GM23338 (cell line): ENCODE measurements around the gene ABCF3. TPM values are rescaled to one million over a fixed set of nuclear protein-coding genes. Genes with fewer than 3 reads are reported as not detected.

Source experiments
- ATAC-seq: fragments of 200-7000 bp; cut with Tn5 transposase; 3 replicates; pipeline ENCODE4 v1.9.1; 2020
- DNase-seq: peaks from one replicate; pipeline ENCODE4 v3.0.0-alpha.2; 2015; ENCODE audit warnings: low spot score
- H2AFZ ChIP-seq: fragments of 200-600 bp; sonication (generic); 2 replicates; pipeline ENCODE4 v1.8.0; 2016; ENCODE audit warnings: antibody characterized with exemption, mild to moderate bottlenecking, moderate library complexity
- H3F3A ChIP-seq: fragments of 200-600 bp; sonication (generic); replicated peaks from 2 replicates; pipeline ENCODE4 v1.8.0; 2017; ENCODE audit warnings: antibody characterized with exemption, mixed run types, low read depth
- H3K27ac ChIP-seq: fragments of 200-600 bp; sonication (generic); 2 replicates; pipeline ENCODE4 v1.6.1; 2016; ENCODE audit warnings: low read depth
- H3K27me3 ChIP-seq: fragments of 200-600 bp; sonication (generic); 2 replicates; pipeline ENCODE4 v1.8.0; 2016; ENCODE audit warnings: mild to moderate bottlenecking, mixed run types, moderate library complexity; ENCODE audit not compliant: insufficient read depth
- H3K36me3 ChIP-seq: fragments of 200-600 bp; sonication (generic); 2 replicates; pipeline ENCODE4 v1.8.0; 2016; ENCODE audit warnings: mild to moderate bottlenecking; ENCODE audit not compliant: insufficient read depth
- H3K4me1 ChIP-seq: fragments of 200-600 bp; sonication (generic); 2 replicates; pipeline ENCODE4 v1.8.0; 2016; ENCODE audit warnings: mild to moderate bottlenecking, moderate library complexity; ENCODE audit not compliant: insufficient read depth
- H3K4me2 ChIP-seq: fragments of 200-600 bp; sonication (generic); 2 replicates; pipeline ENCODE4 v1.7.1; 2017; ENCODE audit warnings: mixed run types
- H3K4me3 ChIP-seq: fragments of 200-600 bp; sonication (generic); 2 replicates; pipeline ENCODE4 v1.6.1; 2016; ENCODE audit warnings: mixed run types
- H3K79me2 ChIP-seq: fragments of 200-600 bp; sonication (generic); replicated peaks from 2 replicates; pipeline ENCODE4 v1.8.0; 2017; ENCODE audit warnings: mild to moderate bottlenecking; ENCODE audit not compliant: insufficient read depth
- H3K9me2 ChIP-seq: fragments of 200-600 bp; sonication (generic); 2 replicates; pipeline ENCODE4 v1.8.0; 2017; ENCODE audit not compliant: insufficient read depth
- H4K20me1 ChIP-seq: fragments of 200-600 bp; sonication (generic); replicated peaks from 2 replicates; pipeline ENCODE4 v1.8.0; 2017; ENCODE audit warnings: mild to moderate bottlenecking; ENCODE audit not compliant: insufficient read depth
- H3K27ac Mint-ChIP-seq: 2 replicates; pipeline ENCODE4 v1.8.0; 2020; ENCODE audit warnings: inconsistent platforms, mild to moderate bottlenecking, moderate library complexity, mixed read lengths
- H3K27me3 Mint-ChIP-seq: 3 replicates; pipeline ENCODE4 v1.8.0; 2022; ENCODE audit warnings: low read depth, mild to moderate bottlenecking, moderate library complexity, mixed read lengths, inconsistent platforms; ENCODE audit not compliant: insufficient read depth, poor library complexity
- H3K36me3 Mint-ChIP-seq: 3 replicates; pipeline ENCODE4 v1.8.0; 2021; ENCODE audit warnings: low read depth, mild to moderate bottlenecking, inconsistent platforms, moderate library complexity, mixed read lengths
- H3K4me1 Mint-ChIP-seq: 3 replicates; pipeline ENCODE4 v1.8.0; 2020; ENCODE audit warnings: mild to moderate bottlenecking, inconsistent platforms, mixed read lengths
- H3K4me3 Mint-ChIP-seq: 3 replicates; pipeline ENCODE4 v1.8.0; 2021; ENCODE audit warnings: moderate library complexity, mild to moderate bottlenecking, inconsistent platforms, mixed read lengths
- H3K9me3 Mint-ChIP-seq: 3 replicates; pipeline ENCODE4 v1.8.0; 2020; ENCODE audit warnings: moderate library complexity, mild to moderate bottlenecking, inconsistent platforms, mixed read lengths
- CREB1 ChIP-seq: fragments of 250-450 bp; sonication (Bioruptor Pico); IDR thresholded peaks from 2 replicates; pipeline ENCODE4 v1.5.0; 2020; ENCODE audit warnings: low read depth, mild to moderate bottlenecking, moderate library complexity
- CTCF ChIP-seq, 2 experiments: fragments of 200-600 bp in 1 of 2; sonication (generic) in 1 of 2; conservative IDR thresholded peaks; 2 replicates each; pipeline versions ENCODE4 v1.5.1 to v1.6.1; 2016 to 2017; ENCODE audit warnings: antibody characterized with exemption in 2 of 2, low read depth in 2 of 2, mild to moderate bottlenecking in 2 of 2, moderate library complexity in 1 of 2
- EZH2 ChIP-seq: fragments of 200-600 bp; sonication (generic); IDR thresholded peaks from one replicate; pipeline ENCODE4 v1.8.0; 2017; ENCODE audit warnings: antibody characterized with exemption, mild to moderate bottlenecking, low read depth; ENCODE audit not compliant: unreplicated experiment
- EZH2phosphoT487 ChIP-seq: fragments of 200-600 bp; sonication (generic); IDR thresholded peaks from one replicate; pipeline ENCODE4 v1.8.1; 2018; ENCODE audit warnings: antibody characterized with exemption; ENCODE audit not compliant: unreplicated experiment
- JUNB ChIP-seq: IDR thresholded peaks from one replicate; pipeline ENCODE4 v1.6.1; 2016; ENCODE audit warnings: antibody characterized with exemption; ENCODE audit not compliant: unreplicated experiment
- NANOG ChIP-seq: IDR thresholded peaks from 2 replicates; pipeline ENCODE4 v1.6.1; 2016; ENCODE audit warnings: antibody characterized with exemption, borderline replicate concordance
- POLR2AphosphoS5 ChIP-seq: IDR thresholded peaks from 2 replicates; pipeline ENCODE4 v1.6.1; 2016; ENCODE audit warnings: antibody characterized with exemption, low read depth
- REST ChIP-seq: IDR thresholded peaks from one replicate; pipeline ENCODE4 v1.6.1; 2018; ENCODE audit warnings: antibody characterized with exemption; ENCODE audit not compliant: unreplicated experiment
- STAT1 ChIP-seq: IDR thresholded peaks from one replicate; pipeline ENCODE4 v1.6.1; 2016; ENCODE audit warnings: antibody characterized with exemption; ENCODE audit not compliant: unreplicated experiment
- ZNF331 ChIP-seq: fragments of 250-450 bp; sonication (Bioruptor Pico); IDR thresholded peaks from 2 replicates; pipeline ENCODE4 v1.5.0; 2020; ENCODE audit warnings: low read depth, mild to moderate bottlenecking, moderate library complexity
- ZNF462 ChIP-seq: fragments of 250-450 bp; sonication (Bioruptor Pico); IDR thresholded peaks from 2 replicates; pipeline ENCODE4 v1.5.0; 2020; ENCODE audit warnings: mild to moderate bottlenecking, moderate library complexity
- polyA plus RNA-seq: library from polyadenylated mRNA; unstranded; fragments of >200 nt; fragmentation: Nextera tagmentation; extraction: Ambion mirVana; gene quantifications from 2 replicates; pipeline ENCODE4 v1.2.1, GENCODE V29; 2016
- total RNA-seq: library from RNA; depleted of rRNA; stranded (reverse); fragments of >200 nt; shearing (Covaris generic); gene quantifications from 2 replicates; pipeline ENCODE4 v1.2.3, GENCODE V29; 2014
- TF ChIP-seq, protein P1 (sequence below): IDR thresholded peaks from 2 replicates; pipeline ENCODE4 v1.6.1; 2016; ENCODE audit warnings: antibody characterized with exemption

Gene ABCF3
- total and polyA plus RNA-seq, 2 experiments from 2014 or later: 33.4 to 48.9 TPM

GRCh38 chr3:184148076-184148475 is 37.9 kb upstream of the ABCF3 start:
- Histone ChIP-seq H3K9me2 (no peaks in the 10 kb centered on the region), H3K4me2 (no peak overlapping the region), H3K4me1 (no peaks in the 10 kb centered on the region), H2AFZ (no peak overlapping the region), H3F3A (no peaks in the 10 kb centered on the region), H4K20me1 (no peaks in the 10 kb centered on the region), H3K27ac (no peak overlapping the region), H3K27me3 (no peaks in the 10 kb centered on the region), H3K4me3 (no peak overlapping the region), H3K79me2 (no peaks in the 10 kb centered on the region), H3K36me3 (peaks cover 5% of the 10 kb centered on the region; the same call in 1 of the 2 replicates)
- Mint-ChIP-seq H3K36me3 (peaks cover 22% of the 10 kb centered on the region), H3K27ac (no peak overlapping the region), H3K9me3 (no peaks in the 10 kb centered on the region), H3K4me3 (no peak overlapping the region), H3K27me3 (peaks cover 4% of the 10 kb centered on the region), H3K4me1 (peaks cover 2% of the 10 kb centered on the region; the same call in 1 of the 3 replicates)
- DNase-seq (no peak), ATAC-seq (no peak)
- TF ChIP-seq EZH2: no peak
- no peak for TF ChIP-seq ZNF331 (CRISPR knock-in tag)
- TF ChIP-seq JUNB: no peak
- TF ChIP-seq NANOG: no peak
- TF ChIP-seq CREB1: no peak
- no peak for TF ChIP-seq POLR2AphosphoS5
- TF ChIP-seq EZH2phosphoT487: no peak
- TF ChIP-seq, protein P1, sequence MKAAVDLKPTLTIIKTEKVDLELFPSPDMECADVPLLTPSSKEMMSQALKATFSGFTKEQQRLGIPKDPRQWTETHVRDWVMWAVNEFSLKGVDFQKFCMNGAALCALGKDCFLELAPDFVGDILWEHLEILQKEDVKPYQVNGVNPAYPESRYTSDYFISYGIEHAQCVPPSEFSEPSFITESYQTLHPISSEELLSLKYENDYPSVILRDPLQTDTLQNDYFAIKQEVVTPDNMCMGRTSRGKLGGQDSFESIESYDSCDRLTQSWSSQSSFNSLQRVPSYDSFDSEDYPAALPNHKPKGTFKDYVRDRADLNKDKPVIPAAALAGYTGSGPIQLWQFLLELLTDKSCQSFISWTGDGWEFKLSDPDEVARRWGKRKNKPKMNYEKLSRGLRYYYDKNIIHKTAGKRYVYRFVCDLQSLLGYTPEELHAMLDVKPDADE: no peak
- TF ChIP-seq REST: no peak
- no peak for TF ChIP-seq STAT1
- TF ChIP-seq CTCF (conservative IDR thresholded peaks at IDR 0.05; ENCODE audit: low read depth in 2 of 2): no peak
- no peak for TF ChIP-seq ZNF462 (CRISPR knock-in tag)
